Hair follicle dermal papilla cell (primary cell): ENCODE data around the gene TMEM260. TPM values are rescaled to one million over a fixed set of nuclear protein-coding genes. Genes with fewer than 3 reads are reported as not detected.

Source experiments
- total RNA-seq: library from RNA; depleted of rRNA; stranded (reverse); fragments of >200 nt; gene quantifications from 2 replicates; pipeline ENCODE4 v1.2.3, GENCODE V29; 2012

TMEM260 gene
- total RNA-seq: 16.5 and 18.2 TPM in 2 replicates

GRCh38 chr14:56579345-56580220, at the start of gene TMEM260:
Gene TMEM260, plus strand, starts transcription at chr14:56579798. Its CDS starts 117 bp downstream, at chr14:56579915.

Other genes starting within 250 kb of the TMEM260 start
- not detected in 2 replicates for gene OTX2, start 230.7 kb downstream of the TMEM260 start, total RNA-seq